Measurements from ENCODE around the gene MAPK8IP3. TPM values are rescaled to one million over a fixed set of nuclear protein-coding genes. Genes with fewer than 3 reads are reported as not detected.

Gene MAPK8IP3
- total RNA-seq, 1 experiment from 2014 or later = 41.1 TPM

- H3F3A ChIP-seq (ENCODE audit: low read length, unreplicated experiment) = no peaks in the 10 kb centered on the region
- no peaks in the 10 kb centered on the region for H3K27me3 ChIP-seq (ENCODE audit: low read length)
- no peak overlapping the region for H3K27ac ChIP-seq (ENCODE audit: low read length)
- ATAC-seq (no peak), DNase-seq (no peak)
- H3K9me2 ChIP-seq (replicated peaks; ENCODE audit: low read length) = no peaks in the 10 kb centered on the region
- H3K9ac ChIP-seq (ENCODE audit: low read length) = no peak overlapping the region
- H3K9me3 ChIP-seq (ENCODE audit: low read length) = no peaks in the 10 kb centered on the region
- peaks cover 19% of the 10 kb centered on the region; the same call in 1 of the 2 replicates for H3K4me1 ChIP-seq (ENCODE audit: insufficient read depth, low read length)
- no peak overlapping the region for H3K4me2 ChIP-seq (ENCODE audit: low read length)
- H2AFZ ChIP-seq (ENCODE audit: low read length) = no peak overlapping the region
- peaks cover 3% of the 10 kb centered on the region; the same call in 1 of the 2 replicates for H4K20me1 ChIP-seq (ENCODE audit: low read length)
- BruUV-seq (replicated peaks) = no TSS peak
- ChIA-PET POLR2A (ENCODE audit: unreplicated experiment) (no interaction called here), CTCF (no interaction called here)
- intact Hi-C loops (cut with micrococcal nuclease) = no loop called here
- no peak for TF ChIP-seq CTCF (conservative IDR thresholded peaks at IDR 0.05; ENCODE audit: low read depth, low read length)
- no peak for TF ChIP-seq EZH2phosphoT487 (IDR thresholded peaks at IDR 0.05; ENCODE audit: borderline replicate concordance, low read length)
- no peak for TF ChIP-seq EZH2 (IDR thresholded peaks at IDR 0.05; ENCODE audit: low read length, unreplicated experiment)
- peaks cover 37% of the 10 kb centered on the region for H3K79me2 ChIP-seq (ENCODE audit: low read length)
- no peak overlapping the region for H3K4me3 ChIP-seq (ENCODE audit: low read length)
- no peaks in the 10 kb centered on the region for H3K36me3 ChIP-seq (ENCODE audit: low read depth, low read length)
These were observed 70.1 kb downstream of the MAPK8IP3 start for GRCh38 chr16:1775846-1776671.

GRCh38 chr16:1776672-1776955 lies 70.6 kb downstream of the MAPK8IP3 start:
- ChIA-PET CTCF (no interaction called here), POLR2A (ENCODE audit: unreplicated experiment) (no interaction called here)
- no peaks in the 10 kb centered on the region for H3K9me2 ChIP-seq (replicated peaks; ENCODE audit: low read length)
- H3K27me3 ChIP-seq (ENCODE audit: low read length) = no peaks in the 10 kb centered on the region
- no peak overlapping the region for H3K27ac ChIP-seq (ENCODE audit: low read length)
- H2AFZ ChIP-seq (ENCODE audit: low read length) = no peak overlapping the region
- H3K79me2 ChIP-seq (ENCODE audit: low read length) = peaks cover 43% of the 10 kb centered on the region
- H3K36me3 ChIP-seq (ENCODE audit: low read depth, low read length) = no peaks in the 10 kb centered on the region
- no peak overlapping the region for H3K4me3 ChIP-seq (ENCODE audit: low read length)
- H3K9me3 ChIP-seq (ENCODE audit: low read length) = no peaks in the 10 kb centered on the region
- ATAC-seq = no peak
- TF ChIP-seq CTCF (conservative IDR thresholded peaks at IDR 0.05; ENCODE audit: low read depth, low read length) (no peak), EZH2phosphoT487 (IDR thresholded peaks at IDR 0.05; ENCODE audit: borderline replicate concordance, low read length) (no peak), EZH2 (IDR thresholded peaks at IDR 0.05; ENCODE audit: low read length, unreplicated experiment) (no peak)
- no peaks in the 10 kb centered on the region for H3F3A ChIP-seq (ENCODE audit: low read length, unreplicated experiment)
- DNase-seq = no peak
- peaks cover 3% of the 10 kb centered on the region; the same call in 1 of the 2 replicates for H4K20me1 ChIP-seq (ENCODE audit: low read length)
- intact Hi-C loops (cut with micrococcal nuclease) = no loop called here
- H3K4me2 ChIP-seq (ENCODE audit: low read length) = no peak overlapping the region
- no peak overlapping the region for H3K9ac ChIP-seq (ENCODE audit: low read length)
- BruUV-seq (replicated peaks) = no TSS peak
- H3K4me1 ChIP-seq (ENCODE audit: insufficient read depth, low read length) = peaks cover 23% of the 10 kb centered on the region; the same call in 1 of the 2 replicates

- no peak for ATAC-seq
- TF ChIP-seq EZH2 (IDR thresholded peaks at IDR 0.05; ENCODE audit: low read length, unreplicated experiment) (no peak), CTCF (conservative IDR thresholded peaks at IDR 0.05; ENCODE audit: low read depth, low read length) (no peak), EZH2phosphoT487 (IDR thresholded peaks at IDR 0.05; ENCODE audit: borderline replicate concordance, low read length) (no peak)
- intact Hi-C loops (cut with micrococcal nuclease) = no loop called here
- H3K9me2 ChIP-seq (replicated peaks; ENCODE audit: low read length) = no peaks in the 10 kb centered on the region
- H3K4me1 ChIP-seq (ENCODE audit: insufficient read depth, low read length) = peaks cover 20% of the 10 kb centered on the region; the same call in 1 of the 2 replicates
- H3F3A ChIP-seq (ENCODE audit: low read length, unreplicated experiment) = no peaks in the 10 kb centered on the region
- peaks cover 3% of the 10 kb centered on the region; the same call in 1 of the 2 replicates for H4K20me1 ChIP-seq (ENCODE audit: low read length)
- peaks cover 42% of the 10 kb centered on the region for H3K79me2 ChIP-seq (ENCODE audit: low read length)
- H3K9ac ChIP-seq (ENCODE audit: low read length) = no peak overlapping the region
- DNase-seq = no peak
- no TSS peak for BruUV-seq (replicated peaks)
- no peak overlapping the region for H3K4me2 ChIP-seq (ENCODE audit: low read length)
- H2AFZ ChIP-seq (ENCODE audit: low read length) = no peak overlapping the region
- no peaks in the 10 kb centered on the region for H3K27me3 ChIP-seq (ENCODE audit: low read length)
- no peak overlapping the region for H3K27ac ChIP-seq (ENCODE audit: low read length)
- ChIA-PET POLR2A (ENCODE audit: unreplicated experiment) (no interaction called here), CTCF (no interaction called here)
- no peak overlapping the region for H3K4me3 ChIP-seq (ENCODE audit: low read length)
- H3K36me3 ChIP-seq (ENCODE audit: low read depth, low read length) = no peaks in the 10 kb centered on the region
- no peaks in the 10 kb centered on the region for H3K9me3 ChIP-seq (ENCODE audit: low read length)
These were observed 71.0 kb downstream of the MAPK8IP3 start for GRCh38 chr16:1776991-1777374.
